ENCODE results near the gene RGS4. TPM values are rescaled to one million over a fixed set of nuclear protein-coding genes. Genes with fewer than 3 reads are reported as not detected.

Gene RGS4
- total RNA-seq (2022; extraction: Qiagen RNA extraction), result 0.13 to 0.23 TPM in 2 of 5 replicates, not detected in the others

DNA sequence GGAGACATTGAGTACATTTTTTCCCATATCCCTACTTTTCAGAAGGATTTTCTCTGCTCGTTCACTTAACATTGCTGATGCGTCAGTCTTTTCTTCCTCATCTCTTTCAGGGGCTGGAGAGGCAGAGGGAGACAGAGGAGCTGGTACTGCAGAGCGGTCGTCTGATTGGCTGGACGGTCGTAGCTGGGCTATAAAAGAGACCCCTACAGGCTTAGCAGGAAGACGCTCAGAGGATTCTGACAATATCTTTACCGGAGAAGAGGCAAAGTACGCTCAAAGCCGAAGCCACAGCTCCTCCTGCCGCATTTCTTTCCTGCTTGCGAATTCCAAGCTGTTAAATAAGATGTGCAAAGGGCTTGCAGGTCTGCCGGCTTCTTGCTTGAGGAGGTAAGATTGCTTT is at the start of gene RGS4:
RGS4 (plus strand) TSS at position 220 of the 400 bp plus-strand sequence; CDS start at position 344, 124 bp downstream.

Other genes with a start within 250 kb of the RGS4 start
- not detected in 5 replicates for gene CCDC190, start 208.2 kb upstream of the RGS4 start, total RNA-seq (2022; extraction: Qiagen RNA extraction)
- gene RGS5, start 133.6 kb downstream of the RGS4 start, total RNA-seq (2022; extraction: Qiagen RNA extraction), result 0.49 to 1.2 TPM (median 0.66 TPM) in 5 replicates

Data from A549 treated with CORT108297 at 1 μM for 4 hours (cell line).